ENCODE results near the gene DACH1.

DNA sequence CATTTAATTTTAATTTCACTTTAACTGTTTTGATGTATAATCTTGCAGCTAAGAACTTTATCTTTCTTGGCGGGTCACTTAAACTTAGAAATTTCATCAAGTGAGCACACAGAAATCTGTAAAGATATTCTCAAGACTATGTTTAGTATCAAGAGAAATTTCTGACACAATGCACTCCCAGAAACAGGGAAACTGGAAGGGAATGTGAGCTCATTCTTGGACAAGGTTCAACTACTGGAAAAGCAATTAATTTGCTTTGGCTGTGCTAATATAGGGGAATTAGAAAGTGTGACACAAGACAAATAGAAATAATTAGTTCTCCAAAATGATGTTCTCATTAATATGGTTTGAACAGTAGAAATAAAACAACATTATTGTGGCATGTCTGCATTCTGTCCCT lies 402.3 kb downstream of the DACH1 start:
- TF ChIP-seq, protein P1, sequence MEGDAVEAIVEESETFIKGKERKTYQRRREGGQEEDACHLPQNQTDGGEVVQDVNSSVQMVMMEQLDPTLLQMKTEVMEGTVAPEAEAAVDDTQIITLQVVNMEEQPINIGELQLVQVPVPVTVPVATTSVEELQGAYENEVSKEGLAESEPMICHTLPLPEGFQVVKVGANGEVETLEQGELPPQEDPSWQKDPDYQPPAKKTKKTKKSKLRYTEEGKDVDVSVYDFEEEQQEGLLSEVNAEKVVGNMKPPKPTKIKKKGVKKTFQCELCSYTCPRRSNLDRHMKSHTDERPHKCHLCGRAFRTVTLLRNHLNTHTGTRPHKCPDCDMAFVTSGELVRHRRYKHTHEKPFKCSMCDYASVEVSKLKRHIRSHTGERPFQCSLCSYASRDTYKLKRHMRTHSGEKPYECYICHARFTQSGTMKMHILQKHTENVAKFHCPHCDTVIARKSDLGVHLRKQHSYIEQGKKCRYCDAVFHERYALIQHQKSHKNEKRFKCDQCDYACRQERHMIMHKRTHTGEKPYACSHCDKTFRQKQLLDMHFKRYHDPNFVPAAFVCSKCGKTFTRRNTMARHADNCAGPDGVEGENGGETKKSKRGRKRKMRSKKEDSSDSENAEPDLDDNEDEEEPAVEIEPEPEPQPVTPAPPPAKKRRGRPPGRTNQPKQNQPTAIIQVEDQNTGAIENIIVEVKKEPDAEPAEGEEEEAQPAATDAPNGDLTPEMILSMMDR (IDR thresholded peaks at IDR 0.05; ENCODE audit: insufficient read depth, low read depth, low read length), result no peak
- no peak for TF ChIP-seq EZH2 (IDR thresholded peaks at IDR 0.05; ENCODE audit: insufficient read depth, low read length)
